ENCODE measurements around the gene COL21A1. TPM values are rescaled to one million over a fixed set of nuclear protein-coding genes. Genes with fewer than 3 reads are reported as not detected.

The COL21A1 gene
- total RNA-seq, 4 donors from 2014 or later, result 1.3 to 2.1 (median 1.6) TPM

DNA sequence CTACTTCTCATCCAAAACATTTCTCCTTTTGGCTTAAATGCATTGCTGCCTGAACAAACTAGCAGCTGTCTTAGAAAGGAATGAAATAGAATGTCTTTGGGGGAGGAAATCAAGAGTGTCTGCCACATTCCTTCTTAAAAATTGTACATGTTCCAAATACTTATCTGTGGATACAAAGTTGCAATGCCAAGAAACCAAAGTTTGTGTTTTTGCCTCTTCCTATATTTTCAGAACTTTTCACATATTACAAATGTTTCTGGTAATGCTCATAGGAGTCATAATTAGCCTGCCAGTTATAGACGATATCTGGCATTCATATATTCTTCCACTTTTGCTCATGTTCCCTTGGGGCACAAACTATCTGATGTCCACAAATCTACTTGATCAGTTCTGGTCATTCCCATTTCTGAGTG, 206.5 kb downstream of the COL21A1 start:
- TF ChIP-seq, protein P1, sequence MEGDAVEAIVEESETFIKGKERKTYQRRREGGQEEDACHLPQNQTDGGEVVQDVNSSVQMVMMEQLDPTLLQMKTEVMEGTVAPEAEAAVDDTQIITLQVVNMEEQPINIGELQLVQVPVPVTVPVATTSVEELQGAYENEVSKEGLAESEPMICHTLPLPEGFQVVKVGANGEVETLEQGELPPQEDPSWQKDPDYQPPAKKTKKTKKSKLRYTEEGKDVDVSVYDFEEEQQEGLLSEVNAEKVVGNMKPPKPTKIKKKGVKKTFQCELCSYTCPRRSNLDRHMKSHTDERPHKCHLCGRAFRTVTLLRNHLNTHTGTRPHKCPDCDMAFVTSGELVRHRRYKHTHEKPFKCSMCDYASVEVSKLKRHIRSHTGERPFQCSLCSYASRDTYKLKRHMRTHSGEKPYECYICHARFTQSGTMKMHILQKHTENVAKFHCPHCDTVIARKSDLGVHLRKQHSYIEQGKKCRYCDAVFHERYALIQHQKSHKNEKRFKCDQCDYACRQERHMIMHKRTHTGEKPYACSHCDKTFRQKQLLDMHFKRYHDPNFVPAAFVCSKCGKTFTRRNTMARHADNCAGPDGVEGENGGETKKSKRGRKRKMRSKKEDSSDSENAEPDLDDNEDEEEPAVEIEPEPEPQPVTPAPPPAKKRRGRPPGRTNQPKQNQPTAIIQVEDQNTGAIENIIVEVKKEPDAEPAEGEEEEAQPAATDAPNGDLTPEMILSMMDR (IDR thresholded peaks at IDR 0.05), result no peak
- no peak for TF ChIP-seq POLR2A (IDR thresholded peaks at IDR 0.05)
- WGBS, 2 donors, result 57 to 65% methylated on average over 1 of the region's 1 CpG
- Histone ChIP-seq H3K27me3 (no peaks in the 10 kb centered on the region), H3K4me3 (no peak overlapping the region), H3K9me3 (no peaks in the 10 kb centered on the region), H3K27ac (no peak overlapping the region), H3K4me1 (no peaks in the 10 kb centered on the region), H3K36me3 (no peaks in the 10 kb centered on the region)
- no peak for DNase-seq
- intact Hi-C loops (cut with DNase I), result no loop called here

DNA sequence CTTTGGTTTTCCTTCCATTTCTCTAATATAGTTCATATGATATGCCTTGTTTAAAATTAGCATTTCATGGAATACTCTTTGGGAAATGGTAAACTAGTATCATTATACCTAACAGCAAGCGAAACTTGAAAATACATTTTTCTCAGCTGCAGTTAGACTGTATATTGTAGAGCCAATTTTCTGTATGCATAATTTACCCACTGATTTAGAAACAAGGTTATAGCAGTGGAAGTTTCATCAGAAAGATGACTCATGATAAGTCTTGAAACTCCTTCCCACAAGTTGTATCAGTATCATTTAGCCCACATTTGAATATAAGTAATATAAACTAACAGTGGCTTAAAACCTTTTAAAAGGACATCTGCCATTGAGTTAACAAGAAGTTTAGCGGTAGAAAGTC, 207.2 kb downstream of the COL21A1 start:
- no peaks in the 10 kb centered on the region for H3K36me3 ChIP-seq
- H3K27me3 ChIP-seq, result no peaks in the 10 kb centered on the region
- no peak overlapping the region for H3K27ac ChIP-seq
- no peaks in the 10 kb centered on the region for H3K9me3 ChIP-seq
- TF ChIP-seq POLR2A (IDR thresholded peaks at IDR 0.05), result no peak
- TF ChIP-seq, protein P1 (IDR thresholded peaks at IDR 0.05), result no peak
- H3K4me3 ChIP-seq, result no peak overlapping the region
- intact Hi-C loops (cut with DNase I), result no loop called here
- H3K4me1 ChIP-seq, result no peaks in the 10 kb centered on the region
- 54 to 77% methylated on average over 2 of the region's 2 CpGs for WGBS, 2 donors
- no peak for DNase-seq

DNA sequence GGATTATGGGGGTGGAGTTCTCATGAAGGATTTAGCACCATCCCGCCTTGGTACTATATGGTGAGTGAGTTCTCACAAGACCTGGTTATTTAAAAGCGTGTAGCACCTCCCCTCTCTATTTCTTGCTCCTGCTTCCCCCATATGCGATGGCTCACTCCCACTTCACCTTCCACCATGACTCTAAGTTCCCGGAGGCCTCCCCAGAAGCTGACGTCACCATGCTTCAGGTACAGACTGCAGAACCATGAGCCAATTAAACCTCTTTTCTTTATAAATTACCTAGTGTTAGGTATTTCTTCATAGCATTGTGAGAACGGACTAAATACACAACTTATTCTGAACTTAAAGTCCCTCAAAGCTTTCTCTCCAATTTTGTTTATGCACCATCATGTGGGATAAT, 208.6 kb downstream of the COL21A1 start:
- no peak overlapping the region for H3K27ac ChIP-seq
- 84 to 91% methylated on average over 6 of the region's 6 CpGs for WGBS, 2 donors
- H3K9me3 ChIP-seq, result no peaks in the 10 kb centered on the region
- H3K4me3 ChIP-seq, result no peak overlapping the region
- no peak for TF ChIP-seq POLR2A (IDR thresholded peaks at IDR 0.05)
- TF ChIP-seq, protein P1 (IDR thresholded peaks at IDR 0.05), result no peak
- no peaks in the 10 kb centered on the region for H3K36me3 ChIP-seq
- no peaks in the 10 kb centered on the region for H3K4me1 ChIP-seq
- intact Hi-C loops (cut with DNase I), result no loop called here
- DNase-seq, result no peak
- H3K27me3 ChIP-seq, result no peaks in the 10 kb centered on the region

DNA sequence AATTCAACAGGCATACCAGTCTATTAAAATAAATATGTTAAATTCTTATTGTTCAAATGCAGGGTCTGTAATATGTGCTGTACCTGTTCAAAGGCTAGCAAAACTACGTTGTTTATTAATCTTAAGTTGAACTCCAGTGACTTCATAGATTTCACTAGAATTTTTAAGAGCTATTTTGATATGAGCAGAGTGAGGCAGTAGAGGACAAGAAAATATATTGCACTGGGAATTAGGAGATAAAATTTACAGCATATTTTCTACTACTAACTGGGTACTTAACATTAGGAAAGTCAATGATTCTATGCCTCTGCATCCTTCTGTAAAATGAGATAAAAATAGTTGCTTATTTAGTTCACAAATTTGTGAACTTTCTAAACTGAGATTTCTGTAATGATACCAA, 209.8 kb downstream of the COL21A1 start:
- no peaks in the 10 kb centered on the region for H3K27me3 ChIP-seq
- no peak overlapping the region for H3K27ac ChIP-seq
- WGBS, 2 donors, result 25 to 39% methylated on average over 1 of the region's 1 CpG
- DNase-seq, result no peak
- H3K4me3 ChIP-seq, result no peak overlapping the region
- TF ChIP-seq POLR2A (IDR thresholded peaks at IDR 0.05), result no peak
- TF ChIP-seq, protein P1 (IDR thresholded peaks at IDR 0.05), result no peak
- H3K9me3 ChIP-seq, result no peaks in the 10 kb centered on the region
- intact Hi-C loops (cut with DNase I), result no loop called here
- no peaks in the 10 kb centered on the region for H3K36me3 ChIP-seq
- no peaks in the 10 kb centered on the region for H3K4me1 ChIP-seq

DNA sequence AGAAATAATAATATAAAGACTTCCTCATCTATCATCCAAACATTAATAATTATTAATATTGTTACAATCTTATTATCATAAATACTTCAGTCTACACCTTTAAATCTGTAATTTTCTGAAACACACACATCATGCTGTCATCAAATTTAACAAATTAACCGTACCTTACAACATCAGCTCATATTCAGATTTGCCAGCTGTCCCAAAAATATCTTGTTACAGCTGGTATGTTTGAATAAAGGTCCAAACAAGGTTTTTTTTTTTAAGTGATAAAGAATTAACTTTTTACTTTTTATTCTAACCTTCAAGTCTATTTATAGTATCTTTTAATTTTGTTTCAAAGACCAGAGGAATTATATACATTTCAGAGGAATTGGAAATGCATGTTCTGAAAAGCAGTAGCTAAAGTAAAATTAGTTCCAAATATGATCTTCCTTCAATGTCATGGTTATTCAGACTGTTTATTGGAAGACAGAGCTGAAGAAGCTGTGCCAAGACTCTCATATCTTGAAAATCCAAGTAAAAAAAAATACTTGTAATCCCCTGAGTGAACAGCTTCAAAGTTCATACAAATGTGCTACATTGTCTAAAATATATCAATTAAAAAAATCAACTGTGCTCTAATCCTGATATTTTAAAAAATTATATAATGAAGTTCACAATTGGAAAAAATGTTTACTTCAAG, 210.3 kb downstream of the COL21A1 start:
- intact Hi-C loops (cut with DNase I), result no loop called here
- TF ChIP-seq, protein P1 (IDR thresholded peaks at IDR 0.05), result no peak
- no peak for TF ChIP-seq POLR2A (IDR thresholded peaks at IDR 0.05)
- no peak for DNase-seq
- no peak overlapping the region for H3K27ac ChIP-seq
- no peaks in the 10 kb centered on the region for H3K36me3 ChIP-seq
- no peaks in the 10 kb centered on the region for H3K9me3 ChIP-seq
- H3K27me3 ChIP-seq, result no peaks in the 10 kb centered on the region
- WGBS, 2 donors, result 6 to 27% methylated on average over 1 of the region's 1 CpG
- no peaks in the 10 kb centered on the region for H3K4me1 ChIP-seq
- no peak overlapping the region for H3K4me3 ChIP-seq
